PC-9 (cell line): Measurements from ENCODE around the gene CDYL2. TPM values are rescaled to one million over a fixed set of nuclear protein-coding genes. Genes with fewer than 3 reads are reported as not detected.

Experiments used
- BruUV-seq: library from RNA; stranded (reverse); fragments of 400-500 nt; replicated peaks from 2 replicates; lab custom pipeline; 2021; lab: Mats Ljungman, UMichigan
- CTCF ChIA-PET: fragments of 300-600 bp; sonication (Branson Sonifier 250); formaldehyde crosslinking; loops from one replicate; lab custom pipeline; 2022; ENCODE audit warnings: antibody characterized with exemption; lab: Charles Lee
- POLR2A ChIA-PET: fragments of 300-600 bp; sonication (Branson Sonifier 250); formaldehyde crosslinking; loops from one replicate; lab custom pipeline; 2022; ENCODE audit warnings: antibody characterized with exemption; ENCODE audit not compliant: unreplicated experiment; lab: Charles Lee
- DNase-seq, 2 experiments: peaks; one replicate each; pipeline versions ENCODE4 v3.0.0 to v3.0.0-alpha.2; 2015 to 2022; ENCODE audit warnings: mixed read lengths in 1 of 2
- H2AFZ ChIP-seq: fragments of 200-600 bp; sonication (generic); 2 replicates; pipeline ENCODE4 v1.8.1; 2017; ENCODE audit warnings: antibody characterized with exemption
- H3F3A ChIP-seq: fragments of 200-600 bp; sonication (generic); 2 replicates; pipeline ENCODE4 v1.8.1; 2017; ENCODE audit warnings: antibody characterized with exemption, mild to moderate bottlenecking, low read depth; ENCODE audit not compliant: insufficient read depth
- H3K27ac ChIP-seq: fragments of 200-600 bp; sonication (generic); 2 replicates; pipeline ENCODE4 v1.6.1; 2016; ENCODE audit warnings: mixed run types
- H3K27me3 ChIP-seq: fragments of 200-600 bp; sonication (generic); 2 replicates; pipeline ENCODE4 v1.6.1; 2016; ENCODE audit warnings: low read depth, mixed run types; ENCODE audit not compliant: insufficient read depth
- H3K36me3 ChIP-seq: fragments of 200-600 bp; sonication (generic); 2 replicates; pipeline ENCODE4 v1.6.1; 2016; ENCODE audit warnings: low read depth, mixed run types
- H3K4me1 ChIP-seq: fragments of 200-600 bp; sonication (generic); replicated peaks from 2 replicates; pipeline ENCODE4 v1.6.1; 2016; ENCODE audit warnings: mixed run types; ENCODE audit not compliant: insufficient read depth
- H3K4me2 ChIP-seq: fragments of 200-600 bp; sonication (generic); 2 replicates; pipeline ENCODE4 v1.6.1; 2017; ENCODE audit warnings: mixed run types
- H3K4me3 ChIP-seq: fragments of 200-600 bp; sonication (generic); 2 replicates; pipeline ENCODE4 v1.6.1; 2016; ENCODE audit warnings: mixed run types
- H3K79me2 ChIP-seq: fragments of 200-600 bp; sonication (generic); 2 replicates; pipeline ENCODE4 v1.6.1; 2017; ENCODE audit warnings: low read depth, mixed run types
- H3K9me2 ChIP-seq: fragments of 200-600 bp; sonication (generic); 2 replicates; pipeline ENCODE4 v1.8.1; 2017; ENCODE audit warnings: mild to moderate bottlenecking; ENCODE audit not compliant: insufficient read depth
- H3K9me3 ChIP-seq: fragments of 200-600 bp; sonication (generic); 2 replicates; pipeline ENCODE4 v1.8.1; 2016; ENCODE audit warnings: low read depth; ENCODE audit not compliant: insufficient read depth
- H4K20me1 ChIP-seq: fragments of 200-600 bp; sonication (generic); 2 replicates; pipeline ENCODE4 v1.8.1; 2017; ENCODE audit not compliant: insufficient read depth
- EZH2 ChIP-seq: fragments of 200-600 bp; sonication (generic); IDR thresholded peaks from 2 replicates; pipeline ENCODE4 v1.8.0; 2017; ENCODE audit warnings: antibody characterized with exemption, low read depth
- intact Hi-C: fragments of 100-400 bp; cut with micrococcal nuclease; formaldehyde crosslinking; loops from one replicate; pipeline ENCODE4 v1.10.0; 2022; ENCODE audit not compliant: unreplicated experiment
- total RNA-seq: library from RNA; stranded (reverse); gene quantifications from 2 replicates; pipeline ENCODE4 v1.2.3, GENCODE V29; 2021
- TF ChIP-seq, protein P1 (sequence below): fragments of 200-600 bp; sonication (generic); conservative IDR thresholded peaks from 2 replicates; pipeline ENCODE4 v1.6.1; 2017; ENCODE audit warnings: mixed run types, antibody characterized with exemption, mild to moderate bottlenecking, moderate library complexity

CDYL2 gene
- total RNA-seq, 1 experiment from 2014 or later = 3.3 TPM

GRCh38 chr16:80807906-80808305, 3.5 kb upstream of the CDYL2 start:
- H3K4me3 ChIP-seq = no peak overlapping the region
- no peaks in the 10 kb centered on the region for H3K4me1 ChIP-seq
- no peaks in the 10 kb centered on the region for H3K36me3 ChIP-seq
- no peaks in the 10 kb centered on the region for H3K79me2 ChIP-seq
- TF ChIP-seq, protein P1, sequence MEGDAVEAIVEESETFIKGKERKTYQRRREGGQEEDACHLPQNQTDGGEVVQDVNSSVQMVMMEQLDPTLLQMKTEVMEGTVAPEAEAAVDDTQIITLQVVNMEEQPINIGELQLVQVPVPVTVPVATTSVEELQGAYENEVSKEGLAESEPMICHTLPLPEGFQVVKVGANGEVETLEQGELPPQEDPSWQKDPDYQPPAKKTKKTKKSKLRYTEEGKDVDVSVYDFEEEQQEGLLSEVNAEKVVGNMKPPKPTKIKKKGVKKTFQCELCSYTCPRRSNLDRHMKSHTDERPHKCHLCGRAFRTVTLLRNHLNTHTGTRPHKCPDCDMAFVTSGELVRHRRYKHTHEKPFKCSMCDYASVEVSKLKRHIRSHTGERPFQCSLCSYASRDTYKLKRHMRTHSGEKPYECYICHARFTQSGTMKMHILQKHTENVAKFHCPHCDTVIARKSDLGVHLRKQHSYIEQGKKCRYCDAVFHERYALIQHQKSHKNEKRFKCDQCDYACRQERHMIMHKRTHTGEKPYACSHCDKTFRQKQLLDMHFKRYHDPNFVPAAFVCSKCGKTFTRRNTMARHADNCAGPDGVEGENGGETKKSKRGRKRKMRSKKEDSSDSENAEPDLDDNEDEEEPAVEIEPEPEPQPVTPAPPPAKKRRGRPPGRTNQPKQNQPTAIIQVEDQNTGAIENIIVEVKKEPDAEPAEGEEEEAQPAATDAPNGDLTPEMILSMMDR = no peak
- TF ChIP-seq EZH2 = no peak
- intact Hi-C loops = no loop called here
- H3K9me2 ChIP-seq = no peaks in the 10 kb centered on the region
- no peaks in the 10 kb centered on the region for H4K20me1 ChIP-seq
- H3K4me2 ChIP-seq = no peak overlapping the region
- H3F3A ChIP-seq = no peaks in the 10 kb centered on the region
- ChIA-PET CTCF (no interaction called here), POLR2A (no interaction called here)
- H2AFZ ChIP-seq = no peak overlapping the region
- no peak overlapping the region for H3K27ac ChIP-seq
- no peak for DNase-seq
- H3K9me3 ChIP-seq = no peaks in the 10 kb centered on the region
- no TSS peak for BruUV-seq
- no peaks in the 10 kb centered on the region for H3K27me3 ChIP-seq

DNA sequence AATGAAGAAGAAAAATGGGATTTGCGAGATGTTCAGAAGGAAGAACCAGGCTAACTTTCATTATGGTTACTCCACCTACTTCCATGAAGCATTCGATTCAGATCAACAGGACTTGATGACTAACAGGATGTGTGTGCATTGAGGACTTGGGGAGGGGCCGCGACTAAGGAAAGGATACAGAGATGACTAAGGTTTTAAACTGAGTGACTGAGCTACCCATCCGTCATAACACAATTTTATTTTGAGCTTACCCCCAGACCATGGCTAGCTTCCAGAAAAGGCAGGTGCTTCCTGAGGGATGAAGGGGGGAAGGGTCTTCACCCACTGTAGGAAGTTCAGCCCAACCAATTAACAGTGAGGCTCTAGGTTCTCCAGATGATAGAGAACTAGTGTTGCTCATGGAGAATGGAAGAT, 2.5 kb upstream of the CDYL2 start:
- Histone ChIP-seq H3K27me3 (no peaks in the 10 kb centered on the region), H2AFZ (no peak overlapping the region), H3K27ac (no peak overlapping the region), H3K9me2 (no peaks in the 10 kb centered on the region), H3K4me2 (no peak overlapping the region), H3K79me2 (no peaks in the 10 kb centered on the region), H3K4me1 (no peaks in the 10 kb centered on the region), H3K9me3 (no peaks in the 10 kb centered on the region), H3K36me3 (no peaks in the 10 kb centered on the region), H3F3A (no peaks in the 10 kb centered on the region), H3K4me3 (no peak overlapping the region), H4K20me1 (no peaks in the 10 kb centered on the region)
- TF ChIP-seq, protein P1 = no peak
- no peak for TF ChIP-seq EZH2
- POLR2A ChIA-PET = no interaction called here
- no TSS peak for BruUV-seq
- intact Hi-C loops = no loop called here
- CTCF ChIA-PET = no interaction called here
- no peak for DNase-seq

- no peaks in the 10 kb centered on the region for H3K4me1 ChIP-seq
- no peak overlapping the region for H3K4me3 ChIP-seq
- H3K9me2 ChIP-seq = no peaks in the 10 kb centered on the region; the same call in 1 of the 2 replicates
- BruUV-seq = no TSS peak
- no peak overlapping the region for H3K27ac ChIP-seq
- DNase-seq = no peak
- H3K79me2 ChIP-seq = no peaks in the 10 kb centered on the region
- no peaks in the 10 kb centered on the region for H3F3A ChIP-seq
- no peak overlapping the region for H3K4me2 ChIP-seq
- ChIA-PET POLR2A (no interaction called here), CTCF (no interaction called here)
- no peaks in the 10 kb centered on the region for H3K36me3 ChIP-seq
- intact Hi-C loops = no loop called here
- H4K20me1 ChIP-seq = no peaks in the 10 kb centered on the region
- no peak overlapping the region for H2AFZ ChIP-seq
- H3K9me3 ChIP-seq = no peaks in the 10 kb centered on the region
- H3K27me3 ChIP-seq = no peaks in the 10 kb centered on the region
- TF ChIP-seq, protein P1 = no peak
- TF ChIP-seq EZH2 = no peak
Observed at GRCh38 chr16:80806289-80806688, 1.9 kb upstream of the CDYL2 start.
